ENCODE measurements around the gene PRR7.

PRR7 gene

GRCh38 chr5:177433658-177434217, 12.9 kb upstream of the PRR7 start:
- H3K4me3 ChIP-seq (ENCODE audit: low read length): no peak overlapping the region
- no peak for DNase-seq (ENCODE audit: low read depth, low spot score)

DNA sequence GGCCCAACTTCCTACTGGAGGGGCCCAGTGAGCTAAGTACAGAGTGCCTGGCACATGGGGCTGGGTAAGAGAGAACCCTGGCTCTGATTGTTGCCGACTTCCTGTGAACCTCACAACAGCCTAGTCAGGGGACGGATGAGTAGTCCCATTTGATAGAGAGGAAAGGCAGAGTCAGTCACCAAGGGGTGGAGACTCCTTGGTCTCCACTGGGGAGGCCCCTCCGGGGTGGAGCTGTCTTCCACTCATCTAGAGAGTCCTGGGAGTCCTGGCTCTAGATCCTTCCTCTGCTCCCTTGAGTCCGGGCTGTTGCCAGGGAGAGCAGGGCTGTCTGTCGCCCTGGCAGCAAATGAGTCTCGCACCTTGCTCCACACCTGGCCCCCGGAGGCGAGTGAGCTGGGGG, 12.2 kb upstream of the PRR7 start:
- H3K4me3 ChIP-seq (ENCODE audit: low read length): no peak overlapping the region
- DNase-seq (ENCODE audit: low read depth, low spot score): no peak

- no peak for DNase-seq (ENCODE audit: low read depth, low spot score)
Observed at GRCh38 chr5:177434942-177435738, 11.5 kb upstream of the PRR7 start.

GRCh38 chr5:177435847-177436536, 10.6 kb upstream of the PRR7 start:
- no peak overlapping the region for H3K4me3 ChIP-seq (ENCODE audit: low read length)
- DNase-seq (ENCODE audit: low read depth, low spot score): no peak

More at GRCh38 chr5:177434942-177435738, 11.5 kb upstream of the PRR7 start:
- no peak overlapping the region for H3K4me3 ChIP-seq (ENCODE audit: low read length)

DNA sequence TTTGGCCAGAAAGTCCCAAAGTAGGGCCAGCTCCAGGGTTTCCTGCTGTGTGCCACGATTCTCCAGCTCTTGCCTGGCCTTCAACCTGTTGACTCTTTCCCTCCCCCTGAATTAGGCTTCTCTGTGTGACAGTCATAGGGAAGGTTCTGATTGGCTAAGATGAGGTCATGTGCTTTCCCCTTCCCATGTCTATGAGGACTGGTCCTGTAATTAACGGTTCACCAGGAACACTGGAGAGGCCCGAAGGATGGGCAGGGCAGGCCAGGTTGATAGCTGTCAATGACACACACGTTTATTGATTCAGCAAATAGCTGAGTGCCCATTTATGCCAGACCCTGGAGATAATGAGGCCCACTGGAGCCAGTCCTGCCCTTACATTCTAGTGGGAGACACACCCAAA, 9.0 kb upstream of the PRR7 start:
- DNase-seq (ENCODE audit: low read depth, low spot score): no peak

GRCh38 chr5:177438468-177438867, 8.1 kb upstream of the PRR7 start:
- no peak overlapping the region for H3K4me3 ChIP-seq (ENCODE audit: low read length)
- DNase-seq (ENCODE audit: low read depth, low spot score): no peak

More for the DNA sequence above, 9.0 kb upstream of the PRR7 start:
- H3K4me3 ChIP-seq (ENCODE audit: low read length): no peak overlapping the region

GRCh38 chr5:177439518-177440053, 7.0 kb upstream of the PRR7 start:
- no peak for DNase-seq (ENCODE audit: low read depth, low spot score)
- H3K4me3 ChIP-seq (ENCODE audit: low read length): no peak overlapping the region

DNA sequence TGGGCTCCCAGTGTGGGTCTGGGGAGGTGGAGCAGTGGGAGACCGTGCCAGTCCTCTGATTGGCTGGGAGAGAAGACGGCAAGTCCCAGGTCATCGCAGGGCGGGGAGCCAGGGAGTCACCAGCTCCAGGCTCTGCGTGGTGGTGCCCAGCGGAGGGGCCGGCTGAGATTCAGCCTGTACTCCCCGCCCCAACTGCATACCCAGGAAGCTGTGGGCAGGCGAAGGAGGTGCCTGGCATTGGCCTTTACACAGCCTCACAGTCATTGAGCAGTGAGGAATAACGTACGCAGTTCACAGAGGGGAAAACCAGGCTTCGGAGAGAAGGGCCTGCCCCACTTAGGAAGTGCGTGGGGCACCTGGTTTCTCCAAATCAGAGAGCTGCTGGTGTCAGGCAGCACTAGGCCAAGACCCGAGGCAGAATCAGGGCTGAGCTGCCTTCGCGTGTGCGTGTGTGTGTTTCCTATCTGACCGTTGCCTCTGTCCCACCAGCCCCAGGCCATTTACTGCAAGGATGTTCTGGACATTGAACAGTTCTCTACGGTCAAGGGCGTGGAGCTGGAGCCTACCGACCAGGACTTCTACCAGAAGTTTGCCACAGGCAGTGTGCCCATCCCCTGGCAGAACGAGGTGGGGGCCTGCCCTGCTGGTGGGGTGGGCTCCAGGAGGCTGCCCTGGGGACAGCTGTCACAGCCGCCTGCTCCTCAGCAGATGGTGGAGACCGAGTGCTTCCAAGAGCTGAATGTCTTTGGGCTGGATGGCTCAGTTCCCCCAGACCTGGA, 6.2 kb upstream of the PRR7 start:
- DNase-seq (ENCODE audit: low read depth, low spot score): no peak

GRCh38 chr5:177440990-177441780, 5.4 kb upstream of the PRR7 start:
- DNase-seq (ENCODE audit: low read depth, low spot score): no peak
- no peak overlapping the region for H3K4me3 ChIP-seq (ENCODE audit: low read length)

More for the DNA sequence above, 6.2 kb upstream of the PRR7 start:
- H3K4me3 ChIP-seq (ENCODE audit: low read length): no peak overlapping the region

DNA sequence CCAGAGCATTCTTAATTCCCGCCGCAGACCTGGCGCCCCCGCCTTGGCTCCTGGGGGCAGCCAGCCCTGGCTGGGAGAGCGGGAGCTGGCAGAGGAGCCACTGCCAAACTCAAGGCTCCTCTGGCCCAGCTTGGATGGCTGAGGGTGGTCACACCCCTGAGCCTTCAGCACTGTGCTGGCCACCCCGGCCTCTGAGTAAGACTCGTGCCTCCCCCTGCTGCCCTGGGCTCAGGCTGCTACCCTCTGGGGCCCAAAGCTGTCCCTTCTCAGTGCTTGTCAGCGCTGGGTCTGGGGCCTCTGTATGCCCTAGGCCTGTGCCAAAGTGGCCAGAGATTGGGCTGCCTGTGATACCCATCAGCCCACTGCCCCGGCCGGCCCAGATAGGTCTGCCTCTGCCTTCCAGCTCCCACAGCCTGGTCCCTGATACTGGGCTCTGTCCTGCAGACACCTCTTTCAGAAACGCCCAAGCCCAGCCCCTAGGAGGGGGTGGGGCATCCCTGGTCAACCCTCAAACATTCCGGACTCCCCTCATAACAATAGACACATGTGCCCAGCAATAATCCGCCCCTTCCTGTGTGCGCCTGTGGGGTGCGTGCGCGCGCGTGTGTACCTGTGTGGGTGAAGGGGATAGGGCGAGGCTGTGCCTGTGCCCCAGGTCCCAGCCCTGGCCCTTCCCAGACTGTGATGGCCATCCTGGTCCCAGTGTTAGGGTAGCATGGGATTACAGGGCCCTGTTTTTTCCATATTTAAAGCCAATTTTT, 4.4 kb upstream of the PRR7 start:
- H3K4me3 ChIP-seq (ENCODE audit: low read length): no peak overlapping the region
- no peak for DNase-seq (ENCODE audit: low read depth, low spot score)

DNA sequence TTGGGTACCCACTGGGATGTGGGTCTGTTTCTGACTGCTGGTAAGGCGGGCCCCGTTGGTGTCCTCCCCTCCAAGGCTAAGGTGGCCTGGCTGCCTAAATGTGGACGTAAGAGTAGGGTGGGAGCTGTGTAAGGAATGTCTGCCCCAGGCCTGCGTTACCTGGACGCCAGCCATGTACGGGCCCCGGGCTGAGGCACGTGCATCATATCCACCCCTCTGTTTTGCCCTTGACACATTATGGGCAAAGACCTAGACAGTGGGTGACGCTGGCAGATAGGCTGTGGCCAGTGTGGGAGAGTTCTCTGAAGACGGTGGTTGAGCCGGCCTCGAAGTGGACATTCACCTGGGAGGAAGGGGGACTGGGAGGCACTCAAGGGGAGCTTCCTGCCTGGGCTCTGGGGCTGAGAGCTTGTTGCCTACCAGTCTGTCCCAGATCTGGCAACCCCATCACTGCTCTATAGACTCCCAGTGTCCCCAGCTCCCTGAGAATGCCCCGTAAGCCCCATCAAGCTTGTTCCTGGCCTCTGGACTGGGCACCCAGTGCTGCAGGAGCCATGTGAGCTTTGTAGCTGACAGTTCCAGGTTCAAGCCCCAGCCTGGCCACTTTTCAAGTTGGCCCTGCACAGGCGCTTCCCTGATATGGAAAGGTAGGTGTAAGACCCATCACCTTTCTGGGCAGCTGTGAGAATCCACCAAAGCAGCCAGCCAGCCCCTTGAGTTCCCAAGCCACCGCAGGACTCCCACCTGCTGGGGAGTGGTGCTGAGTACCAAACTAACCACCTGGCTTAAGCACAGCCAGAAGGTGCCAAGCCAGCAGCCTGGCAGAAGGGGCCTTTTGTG, 3.2 kb upstream of the PRR7 start:
- DNase-seq (ENCODE audit: low read depth, low spot score): no peak
- H3K4me3 ChIP-seq (ENCODE audit: low read length): no peak overlapping the region

DNA sequence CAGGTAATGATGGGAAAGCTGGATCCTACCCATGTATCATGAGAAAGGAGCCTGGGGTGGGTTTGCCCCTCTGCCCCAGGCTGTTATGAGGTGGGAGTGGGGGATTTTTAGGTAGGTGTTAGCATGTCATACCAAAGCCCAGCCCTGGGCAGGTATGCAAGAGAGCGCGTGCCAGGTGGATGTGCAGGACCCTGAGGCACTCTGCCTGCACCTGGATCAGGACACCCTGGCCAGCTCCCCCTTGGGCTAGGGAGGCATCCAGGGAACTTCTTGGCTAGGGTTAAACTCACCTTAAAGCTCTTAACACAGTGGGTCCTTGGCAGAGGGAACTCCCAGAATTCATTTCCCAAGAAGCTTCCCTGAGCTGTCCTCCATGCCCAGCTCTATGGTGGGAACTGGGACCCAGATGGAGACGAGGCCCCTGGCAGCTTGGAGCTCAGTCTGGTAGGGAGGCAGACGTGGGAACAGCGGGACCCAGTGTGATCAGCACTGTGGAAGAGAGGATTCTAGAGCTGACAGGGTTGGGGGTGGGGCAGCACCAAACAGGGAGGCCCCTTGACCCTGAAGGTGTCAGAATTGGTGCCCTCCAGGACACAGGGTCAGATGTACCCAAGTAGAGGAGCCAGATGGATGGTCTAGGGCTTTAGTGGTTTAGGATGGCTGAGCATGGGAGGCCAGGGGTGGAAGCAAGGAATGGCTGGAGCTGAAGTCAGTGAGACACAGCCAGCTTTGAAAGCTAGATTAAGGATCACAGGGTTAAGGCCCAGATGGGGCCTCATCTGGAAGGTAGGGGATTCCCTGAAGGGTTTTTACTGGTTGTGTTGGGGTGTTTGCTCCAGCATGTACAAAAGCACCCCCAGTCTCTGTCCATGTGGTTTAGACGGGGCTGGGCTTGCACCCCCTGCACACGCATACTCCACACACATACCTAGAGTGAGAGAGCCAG, 2.2 kb upstream of the PRR7 start:
- H3K4me3 ChIP-seq (ENCODE audit: low read length): no peak overlapping the region

GRCh38 chr5:177445052-177445916, 1.3 kb upstream of the PRR7 start:
- DNase-seq (ENCODE audit: low read depth, low spot score): peak; percentile 77
- peak overlapping the region; percentile 66 for H3K4me3 ChIP-seq (ENCODE audit: low read length)

More for the DNA sequence above, 2.2 kb upstream of the PRR7 start:
- DNase-seq (ENCODE audit: low read depth, low spot score): no peak

DNA sequence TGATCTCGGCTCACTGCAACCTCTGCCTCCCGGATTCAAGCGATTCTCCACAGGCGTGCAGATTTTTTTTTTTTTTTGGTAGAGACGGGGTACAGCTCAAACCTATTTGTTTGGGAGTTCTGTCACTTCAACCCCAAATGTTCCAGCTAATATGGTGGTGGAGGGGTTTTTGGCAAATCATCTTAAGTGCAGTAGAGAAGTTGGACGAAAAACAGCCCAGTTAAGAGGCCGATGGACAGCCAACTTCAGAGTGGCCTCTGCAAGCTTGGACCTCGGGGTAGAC, 756 bp upstream of the PRR7 start:
- peak overlapping the region; percentile 66 for H3K4me3 ChIP-seq (ENCODE audit: low read length)

GRCh38 chr5:177447066-177447610, 524 bp downstream of the PRR7 start:
- DNase-seq (ENCODE audit: low read depth, low spot score): peak; percentile 75
- peak overlapping the region; percentile 66 for H3K4me3 ChIP-seq (ENCODE audit: low read length)

More for the DNA sequence above, 756 bp upstream of the PRR7 start:
- DNase-seq (ENCODE audit: low read depth, low spot score): no peak

Data from Jurkat, Clone E6-1 (cell line).